ENCODE data around the gene YWHAG.
A peak's percentile ranks its signal among the peaks of the same experiment; 100 is the strongest.
"Not testable (repeated sequence)": the region's sequence is repeated elsewhere in the genome, so short reads cannot be mapped to it uniquely, and the experiment has no call there.

The YWHAG gene

GRCh38 chr7:76358481-76359110, at the start of gene YWHAG:
TSS of gene YWHAG (minus strand) at chr7:76358991. CDS start at chr7:76358808, 183 bp downstream.
- DNase-seq (ENCODE audit: low read depth) = peak; percentile 81

GRCh38 chr7:76408121-76408560, 49.4 kb upstream of the YWHAG start:
- DNase-seq (ENCODE audit: low read depth) = no peak

GRCh38 chr7:76407718-76408117, 48.9 kb upstream of the YWHAG start:
- no peak for DNase-seq (ENCODE audit: low read depth)

- no peak for DNase-seq (ENCODE audit: low read depth)
Observed at GRCh38 chr7:76405738-76406137, 46.9 kb upstream of the YWHAG start.

- DNase-seq (ENCODE audit: low read depth) = no peak
Observed at GRCh38 chr7:76403780-76404494, 45.1 kb upstream of the YWHAG start.

- DNase-seq (ENCODE audit: low read depth) = not testable (repeated sequence)
Observed at GRCh38 chr7:76403097-76403496, 44.3 kb upstream of the YWHAG start.

GRCh38 chr7:76400248-76400647, 41.5 kb upstream of the YWHAG start:
- no peak for DNase-seq (ENCODE audit: low read depth)

GRCh38 chr7:76397409-76398183, 38.8 kb upstream of the YWHAG start:
- peak; percentile 78 for DNase-seq (ENCODE audit: low read depth)

- no peak for DNase-seq (ENCODE audit: low read depth)
Observed at GRCh38 chr7:76396864-76397263, 38.1 kb upstream of the YWHAG start.

- DNase-seq (ENCODE audit: low read depth) = no peak
Observed at GRCh38 chr7:76395965-76396726, 37.4 kb upstream of the YWHAG start.

- DNase-seq (ENCODE audit: low read depth) = not testable (repeated sequence)
Observed at GRCh38 chr7:76395605-76395964, 36.8 kb upstream of the YWHAG start.

- DNase-seq (ENCODE audit: low read depth) = no peak
Observed at GRCh38 chr7:76394957-76395356, 36.2 kb upstream of the YWHAG start.

- DNase-seq (ENCODE audit: low read depth) = peak; percentile 87
Observed at GRCh38 chr7:76393116-76394031, 34.6 kb upstream of the YWHAG start.

GRCh38 chr7:76392531-76393115, 33.8 kb upstream of the YWHAG start:
- DNase-seq (ENCODE audit: low read depth) = no peak

- DNase-seq (ENCODE audit: low read depth) = no peak
Observed at GRCh38 chr7:76390092-76390491, 31.3 kb upstream of the YWHAG start.

GRCh38 chr7:76387789-76388188, 29.0 kb upstream of the YWHAG start:
- DNase-seq (ENCODE audit: low read depth) = not testable (repeated sequence)

- no peak for DNase-seq (ENCODE audit: low read depth)
Observed at GRCh38 chr7:76386691-76387260, 28.0 kb upstream of the YWHAG start.

- DNase-seq (ENCODE audit: low read depth) = no peak
Observed at GRCh38 chr7:76383089-76383944, 24.5 kb upstream of the YWHAG start.

- DNase-seq (ENCODE audit: low read depth) = no peak
Observed at GRCh38 chr7:76381814-76382213, 23.0 kb upstream of the YWHAG start.

GRCh38 chr7:76380623-76380966, 21.8 kb upstream of the YWHAG start:
- no peak for DNase-seq (ENCODE audit: low read depth)

Data from activated T-cell treated with anti-CD3 and anti-CD28 coated beads for 1 hour (primary cell).